Measurements from ENCODE around the gene ETV3. TPM values are rescaled to one million over a fixed set of nuclear protein-coding genes. Genes with fewer than 3 reads are reported as not detected.

ETV3 gene
- total RNA-seq, 1 experiment from 2014 or later: 25.8 TPM

GRCh38 chr1:157145076-157145475 is 6.9 kb upstream of the ETV3 start:
- H3K36me3 Mint-ChIP-seq (ENCODE audit: insufficient read depth, unreplicated experiment): no peaks in the 10 kb centered on the region
- TF ChIP-seq CTCF (IDR thresholded peaks at IDR 0.05; ENCODE audit: insufficient read depth in 1 of 2, low read depth in 1 of 2, low read length in 1 of 2, severe bottlenecking in 1 of 2, unreplicated experiment in 1 of 2): no peak
- CTCF ChIA-PET: no interaction called here

GRCh38 chr1:157144509-157144908 is 6.3 kb upstream of the ETV3 start:
- peaks cover under 1% of the 10 kb centered on the region for H3K4me1 ChIP-seq
- no peaks in the 10 kb centered on the region for H3K9me3 Mint-ChIP-seq (ENCODE audit: unreplicated experiment)
- no peaks in the 10 kb centered on the region for H3K36me3 ChIP-seq (ENCODE audit: control insufficient read depth, insufficient read depth, low read length)
- BruUV-seq (replicated peaks): no TSS peak
- no peaks in the 10 kb centered on the region for H3K36me3 Mint-ChIP-seq (ENCODE audit: insufficient read depth, unreplicated experiment)
- ChIA-PET POLR2A (no interaction called here), CTCF (no interaction called here)
- H3K4me3 Mint-ChIP-seq (ENCODE audit: unreplicated experiment): no peak overlapping the region
- TF ChIP-seq CTCF (IDR thresholded peaks at IDR 0.05; ENCODE audit: insufficient read depth in 1 of 2, low read depth in 1 of 2, low read length in 1 of 2, severe bottlenecking in 1 of 2, unreplicated experiment in 1 of 2): no peak
- intact Hi-C loops (cut with micrococcal nuclease; ENCODE audit: unreplicated experiment): no loop called here
- no peak overlapping the region for H3K27ac Mint-ChIP-seq (ENCODE audit: unreplicated experiment)
- H3K9me3 ChIP-seq: no peaks in the 10 kb centered on the region
- DNase-seq: no peak
- H3K4me3 ChIP-seq (ENCODE audit: low read depth, low read length): no peak overlapping the region
- H3K27me3 ChIP-seq (replicated peaks; ENCODE audit: control insufficient read depth, insufficient read depth, low read length): no peaks in the 10 kb centered on the region
- H3K4me1 Mint-ChIP-seq (ENCODE audit: low read depth, unreplicated experiment): peaks cover 12% of the 10 kb centered on the region
- H3K27me3 Mint-ChIP-seq (ENCODE audit: insufficient read depth, unreplicated experiment): no peaks in the 10 kb centered on the region

More at GRCh38 chr1:157145076-157145475, 6.9 kb upstream of the ETV3 start:
- Mint-ChIP-seq H3K27ac (ENCODE audit: unreplicated experiment) (no peak overlapping the region), H3K4me3 (ENCODE audit: unreplicated experiment) (no peak overlapping the region), H3K9me3 (ENCODE audit: unreplicated experiment) (no peaks in the 10 kb centered on the region), H3K4me1 (ENCODE audit: low read depth, unreplicated experiment) (peaks cover 12% of the 10 kb centered on the region), H3K27me3 (ENCODE audit: insufficient read depth, unreplicated experiment) (no peaks in the 10 kb centered on the region)
- H3K27me3 ChIP-seq (replicated peaks; ENCODE audit: control insufficient read depth, insufficient read depth, low read length): no peaks in the 10 kb centered on the region
- DNase-seq: no peak
- no peaks in the 10 kb centered on the region for H3K36me3 ChIP-seq (ENCODE audit: control insufficient read depth, insufficient read depth, low read length)
- BruUV-seq (replicated peaks): no TSS peak
- no peak overlapping the region for H3K4me3 ChIP-seq (ENCODE audit: low read depth, low read length)
- H3K4me1 ChIP-seq: no peaks in the 10 kb centered on the region
- no peaks in the 10 kb centered on the region for H3K9me3 ChIP-seq
- POLR2A ChIA-PET: no interaction called here
- intact Hi-C loops (cut with micrococcal nuclease; ENCODE audit: unreplicated experiment): no loop called here

DNA sequence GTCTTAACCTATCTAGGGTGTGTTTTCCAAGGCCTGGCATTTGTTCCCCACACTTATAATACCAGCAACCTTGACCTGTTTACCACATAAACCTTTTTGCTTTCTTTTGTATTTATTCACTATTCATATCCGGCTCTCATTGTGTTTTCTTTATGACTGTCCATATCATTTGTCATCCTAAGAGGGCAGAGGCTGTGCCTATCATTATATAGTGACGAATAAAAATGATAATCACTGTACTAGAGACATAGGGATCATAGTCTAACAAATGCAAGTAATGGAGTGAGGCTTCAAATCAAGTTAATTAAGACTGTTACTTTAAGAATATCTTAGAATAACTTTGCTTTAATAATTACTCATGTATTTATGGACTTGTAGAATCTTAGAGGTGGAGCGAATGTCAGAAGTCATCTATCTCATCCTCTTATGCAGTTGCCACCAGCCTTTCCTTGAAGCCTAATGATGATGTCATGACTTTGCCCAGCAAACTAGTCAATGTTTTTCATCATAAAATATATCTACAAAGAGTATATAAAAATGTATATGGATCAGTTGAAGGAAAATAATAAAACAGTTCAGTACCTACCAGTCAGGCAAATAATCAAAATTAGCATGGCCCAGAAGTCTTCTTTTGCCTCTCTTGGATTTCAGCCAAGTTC is 4.7 kb upstream of the ETV3 start:
- TF ChIP-seq CTCF (IDR thresholded peaks at IDR 0.05; ENCODE audit: insufficient read depth in 1 of 2, low read depth in 1 of 2, low read length in 1 of 2, severe bottlenecking in 1 of 2, unreplicated experiment in 1 of 2): no peak
- Mint-ChIP-seq H3K27ac (ENCODE audit: unreplicated experiment) (no peak overlapping the region), H3K27me3 (ENCODE audit: insufficient read depth, unreplicated experiment) (no peaks in the 10 kb centered on the region), H3K36me3 (ENCODE audit: insufficient read depth, unreplicated experiment) (peaks cover 6% of the 10 kb centered on the region), H3K4me3 (ENCODE audit: unreplicated experiment) (no peak overlapping the region), H3K9me3 (ENCODE audit: unreplicated experiment) (no peaks in the 10 kb centered on the region), H3K4me1 (ENCODE audit: low read depth, unreplicated experiment) (peaks cover 13% of the 10 kb centered on the region)
- BruUV-seq (replicated peaks): no TSS peak
- intact Hi-C loops (cut with micrococcal nuclease; ENCODE audit: unreplicated experiment): no loop called here
- POLR2A ChIA-PET: interaction anchor here (0.7 kb wide), 1 partner anchor 12 kb away, joined by 4 read pairs; no protein-coding TSS in a partner anchor
- no peaks in the 10 kb centered on the region for H3K9me3 ChIP-seq
- no peaks in the 10 kb centered on the region for H3K27me3 ChIP-seq (replicated peaks; ENCODE audit: control insufficient read depth, insufficient read depth, low read length)
- DNase-seq: no peak
- no peak overlapping the region for H3K4me3 ChIP-seq (ENCODE audit: low read depth, low read length)
- H3K36me3 ChIP-seq (ENCODE audit: control insufficient read depth, insufficient read depth, low read length): no peaks in the 10 kb centered on the region
- CTCF ChIA-PET: no interaction called here
- peaks cover 6% of the 10 kb centered on the region for H3K4me1 ChIP-seq

Data from Caco-2 (cell line).